Measurements from ENCODE around the gene FRY.

Gene FRY

DNA sequence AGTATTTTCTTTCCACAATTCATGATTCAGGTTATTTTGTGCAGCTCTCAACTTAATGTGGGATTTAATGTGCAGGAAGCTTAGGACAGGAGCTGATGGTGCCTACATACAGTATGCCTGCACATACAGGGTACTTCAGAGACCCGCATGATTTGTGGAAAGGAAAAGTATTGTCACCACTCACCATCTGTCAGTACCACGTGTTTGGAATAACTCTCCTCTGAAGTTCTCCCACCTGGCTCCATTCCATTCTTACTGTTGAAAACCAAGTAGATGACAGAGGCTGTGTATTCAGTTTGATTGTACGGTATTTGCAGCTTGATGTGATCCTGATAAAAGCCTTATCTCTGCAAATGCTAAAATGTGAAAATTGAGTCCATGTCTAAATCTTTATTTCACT, 197.9 kb downstream of the FRY start:
- no peak for DNase-seq

DNA sequence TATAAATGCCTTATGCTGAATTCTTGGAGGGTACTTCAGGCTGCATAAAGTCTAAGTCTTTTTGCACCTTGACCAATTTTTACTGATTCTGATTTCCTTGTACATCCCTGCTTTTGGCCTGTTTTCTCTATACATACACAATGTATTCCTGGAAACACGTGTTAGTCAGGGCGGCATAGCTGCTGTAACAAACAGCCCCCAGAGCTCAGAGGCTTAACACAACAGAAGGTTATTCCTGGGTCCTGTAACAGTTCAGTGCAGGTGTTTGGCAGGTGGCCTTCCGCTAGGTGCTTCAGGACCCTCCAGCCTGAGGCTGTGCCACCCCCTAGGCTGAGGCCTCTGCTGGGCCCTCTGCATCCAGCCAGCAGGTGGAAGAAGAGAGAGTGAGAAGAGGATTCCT, 200.7 kb downstream of the FRY start:
- DNase-seq: no peak

DNA sequence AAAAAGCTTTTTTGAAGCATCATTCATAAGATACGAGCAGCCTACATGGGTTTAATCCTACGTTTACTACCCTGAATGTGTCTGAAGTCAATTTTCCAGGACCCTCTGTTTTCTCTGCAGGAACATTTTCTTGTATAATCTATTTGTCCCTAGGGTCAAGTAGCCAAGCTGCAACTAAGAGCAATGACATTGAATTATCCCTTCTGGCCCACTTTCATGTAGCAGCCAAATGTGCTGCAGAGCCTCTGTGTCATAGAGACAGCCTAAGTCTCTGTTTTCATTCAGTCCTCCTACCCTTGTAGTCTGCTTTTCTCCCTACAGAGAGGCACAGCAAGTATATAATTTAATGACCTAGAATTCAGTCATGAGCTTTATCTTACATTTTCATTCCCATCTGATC, 201.5 kb downstream of the FRY start:
- DNase-seq: no peak

DNA sequence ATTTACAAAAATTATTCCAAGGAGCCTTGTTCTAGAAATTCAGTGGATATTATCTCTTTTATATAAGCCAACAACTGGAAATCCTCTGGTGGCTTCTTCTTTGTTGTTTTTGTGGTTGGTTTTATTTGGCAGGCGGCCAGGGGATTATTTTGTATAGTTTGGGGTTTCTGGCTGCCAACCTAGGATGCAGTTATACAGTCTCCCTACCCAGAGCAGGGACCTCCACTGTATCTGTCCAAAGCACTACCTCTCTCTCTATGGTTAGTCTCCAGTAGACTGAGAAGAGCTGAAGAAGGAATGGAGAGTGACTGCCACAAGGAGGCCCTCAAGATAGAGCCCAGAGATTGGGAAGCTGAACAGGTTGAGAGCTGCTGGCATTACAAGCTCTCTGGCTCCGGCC, 203.3 kb downstream of the FRY start:
- no peak for DNase-seq

DNA sequence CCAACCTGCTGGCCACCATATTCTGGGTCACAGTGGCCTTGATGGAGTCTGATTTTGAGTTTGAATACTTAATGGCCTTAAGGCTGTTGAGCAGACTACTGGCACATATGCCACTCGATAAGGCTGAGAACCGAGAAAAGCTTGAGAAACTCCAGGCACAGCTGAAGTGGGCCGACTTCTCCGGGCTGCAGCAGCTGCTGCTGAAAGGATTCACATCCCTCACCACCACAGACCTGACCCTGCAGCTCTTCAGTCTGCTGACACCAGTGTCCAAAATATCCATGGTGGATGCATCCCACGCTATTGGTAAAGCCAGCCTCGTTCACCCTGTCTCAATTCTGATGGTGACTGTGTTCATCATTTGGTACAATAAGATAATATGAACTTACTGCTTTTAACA, 206.1 kb downstream of the FRY start:
- no peak for DNase-seq

DNA sequence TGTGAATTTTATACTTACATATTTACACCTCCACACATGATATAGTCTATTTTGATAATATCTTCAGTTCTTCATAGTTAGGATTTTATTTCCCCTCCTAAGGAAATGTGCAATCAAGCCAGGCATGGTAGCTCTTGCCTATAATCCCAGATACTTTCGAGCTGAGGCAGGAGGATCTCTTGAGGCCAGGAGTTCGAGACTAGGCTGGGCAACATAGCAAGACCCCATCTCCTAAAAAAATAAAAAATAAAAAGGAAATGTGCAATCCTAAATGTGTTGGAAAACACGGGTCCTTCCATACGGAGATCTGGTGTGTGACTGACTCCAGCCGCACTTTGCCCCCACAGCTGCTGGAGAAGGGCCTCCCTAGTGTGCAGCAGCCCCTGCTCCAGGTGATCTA, 212.1 kb downstream of the FRY start:
- no peak for DNase-seq

DNA sequence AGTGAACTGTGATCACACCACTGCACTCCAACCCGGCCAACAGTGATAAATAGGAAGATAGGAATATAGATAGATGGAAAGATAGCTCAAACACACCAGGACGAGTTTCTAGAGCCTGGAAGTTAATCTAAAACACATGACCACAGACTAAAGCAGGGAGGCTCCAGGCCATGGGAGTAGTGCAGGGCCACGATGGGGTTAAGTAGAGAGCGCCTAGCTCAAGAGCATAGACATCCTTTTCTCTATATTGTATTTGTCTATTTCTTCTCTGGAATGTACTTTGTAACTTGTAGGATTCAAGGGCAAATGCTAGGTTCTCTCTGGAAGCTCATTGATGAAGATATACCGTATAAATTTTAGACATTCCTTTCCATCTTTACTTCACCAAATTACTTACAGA, 214.0 kb downstream of the FRY start:
- DNase-seq: no peak

DNA sequence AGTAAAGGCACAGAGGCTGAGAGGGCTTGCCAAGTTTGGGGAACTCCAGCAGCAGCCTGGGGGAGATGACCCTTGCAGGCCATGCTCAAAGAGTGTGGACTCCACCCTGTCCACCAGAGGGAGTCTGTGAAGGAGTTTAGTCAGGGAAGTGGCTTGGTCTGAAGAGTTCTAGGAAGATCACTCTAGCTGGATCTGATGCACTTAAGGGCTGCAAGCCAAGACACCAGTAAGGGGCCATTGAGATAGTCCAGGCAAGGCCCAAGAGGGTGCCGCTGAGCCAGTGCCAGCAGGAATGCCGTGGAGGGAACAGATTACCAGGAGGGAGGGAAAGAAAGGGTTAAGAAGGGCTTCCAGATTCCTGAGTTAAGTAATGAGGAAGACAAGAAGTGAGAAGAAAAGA, 214.9 kb downstream of the FRY start:
- DNase-seq: peak; percentile 65

DNA sequence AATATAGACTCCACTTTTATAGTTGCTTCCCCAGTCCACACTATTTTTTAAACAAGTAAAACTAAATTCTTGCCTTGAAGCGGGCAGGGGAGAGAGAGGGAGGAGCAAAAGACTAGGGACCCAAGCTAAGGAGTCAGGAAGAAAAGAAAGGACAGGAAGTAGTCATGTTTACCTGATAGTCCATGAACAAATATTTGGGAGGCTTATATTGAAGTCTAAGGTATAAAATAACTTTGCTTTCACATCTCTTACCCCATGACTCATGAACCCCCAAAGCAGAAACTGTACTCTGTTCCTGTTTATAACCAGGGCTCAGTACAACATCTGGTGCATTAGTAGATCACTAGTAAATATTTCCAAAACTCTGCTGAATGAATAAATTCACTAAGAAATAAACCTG, 216.3 kb downstream of the FRY start:
- DNase-seq: no peak

DNA sequence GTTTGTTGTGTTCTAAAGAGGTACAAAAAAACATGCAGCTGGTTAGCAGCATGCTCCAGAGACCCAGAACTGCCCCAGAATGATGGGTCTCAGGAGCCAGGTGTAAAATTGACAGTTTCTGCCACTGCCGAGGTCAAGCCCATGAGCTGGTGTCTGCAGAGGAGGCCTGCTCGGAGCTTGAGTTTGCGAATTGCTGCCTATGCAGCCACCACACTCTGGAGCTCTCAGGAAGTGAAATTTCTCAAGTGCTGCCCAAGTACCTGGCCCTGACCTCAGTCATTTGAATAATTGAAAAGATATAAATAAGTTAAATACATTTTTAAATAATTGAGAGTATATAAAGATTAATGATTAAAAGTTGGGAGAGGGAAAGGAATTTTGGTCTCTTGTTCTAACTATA, 217.2 kb downstream of the FRY start:
- DNase-seq: no peak

DNA sequence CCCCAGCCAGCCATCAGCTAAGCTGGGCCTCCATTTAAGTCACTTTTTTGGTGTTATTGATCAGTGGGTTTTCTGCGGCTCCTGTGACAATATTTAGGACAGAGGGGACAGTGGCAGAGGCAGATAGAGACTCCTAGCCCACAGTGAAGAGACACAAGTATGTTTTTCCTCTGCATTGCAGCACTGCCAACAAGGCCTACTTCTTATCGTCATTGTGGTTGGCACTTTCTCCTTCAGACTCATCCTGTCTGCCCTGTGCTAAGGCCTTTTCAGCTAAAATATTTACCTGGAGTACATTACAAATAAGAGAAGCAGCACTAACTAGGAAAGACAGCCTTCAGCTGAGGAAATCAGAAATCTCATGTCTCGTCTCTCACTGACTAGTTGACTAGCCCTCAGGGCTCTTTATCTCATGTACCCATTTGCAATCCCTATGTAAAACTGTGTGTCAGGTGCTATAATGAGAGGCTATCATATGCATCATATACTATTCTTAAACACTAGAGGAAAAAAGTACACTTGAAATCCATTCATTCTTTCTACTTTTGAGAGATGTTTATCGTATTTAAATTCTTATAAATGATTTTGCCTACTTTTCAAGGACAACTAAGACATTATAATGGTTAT, 221.4 kb downstream of the FRY start:
- no peak for DNase-seq

DNA sequence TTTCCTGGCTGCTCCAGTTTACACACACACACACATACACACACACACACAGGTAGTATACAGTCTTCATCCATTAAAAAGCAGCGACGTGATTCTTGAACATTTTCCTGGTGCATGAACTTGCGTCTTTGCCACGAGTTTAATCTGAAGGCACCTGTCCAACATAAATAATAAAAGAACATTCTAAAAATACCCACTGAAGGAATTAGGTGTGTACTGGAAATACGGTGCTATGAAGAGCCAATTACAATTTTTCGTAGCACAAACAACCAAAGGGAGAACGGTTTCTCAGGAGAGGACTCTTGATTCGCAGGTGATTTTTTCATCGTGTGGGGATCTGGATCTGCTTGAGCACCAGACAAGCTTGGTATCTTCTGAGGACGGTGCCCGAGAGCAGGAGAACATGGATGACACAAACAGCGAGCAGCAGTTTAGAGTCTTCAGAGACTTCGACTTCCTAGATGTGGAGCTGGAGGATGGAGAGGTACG, 222.4 kb downstream of the FRY start:
- DNase-seq: no peak

DNA sequence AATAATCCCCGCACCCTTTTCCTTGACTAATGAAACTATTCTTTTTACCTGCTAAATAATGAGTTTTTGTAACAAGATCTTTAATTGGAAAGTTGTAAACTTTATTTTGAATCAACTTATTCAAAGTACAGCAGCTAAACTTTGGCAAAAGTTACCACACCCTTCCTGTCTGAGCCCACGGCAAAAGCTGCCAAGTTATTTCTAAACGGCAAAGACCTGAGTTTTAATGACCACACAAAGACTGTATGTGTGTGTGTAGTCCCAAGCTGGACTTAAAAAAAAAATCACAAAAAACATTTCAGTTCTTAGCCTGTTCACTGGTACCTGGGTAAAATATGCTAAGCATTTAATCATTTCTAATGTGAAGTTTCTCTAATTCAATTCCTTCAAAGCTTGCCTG, 222.8 kb downstream of the FRY start:
- DNase-seq: no peak

DNA sequence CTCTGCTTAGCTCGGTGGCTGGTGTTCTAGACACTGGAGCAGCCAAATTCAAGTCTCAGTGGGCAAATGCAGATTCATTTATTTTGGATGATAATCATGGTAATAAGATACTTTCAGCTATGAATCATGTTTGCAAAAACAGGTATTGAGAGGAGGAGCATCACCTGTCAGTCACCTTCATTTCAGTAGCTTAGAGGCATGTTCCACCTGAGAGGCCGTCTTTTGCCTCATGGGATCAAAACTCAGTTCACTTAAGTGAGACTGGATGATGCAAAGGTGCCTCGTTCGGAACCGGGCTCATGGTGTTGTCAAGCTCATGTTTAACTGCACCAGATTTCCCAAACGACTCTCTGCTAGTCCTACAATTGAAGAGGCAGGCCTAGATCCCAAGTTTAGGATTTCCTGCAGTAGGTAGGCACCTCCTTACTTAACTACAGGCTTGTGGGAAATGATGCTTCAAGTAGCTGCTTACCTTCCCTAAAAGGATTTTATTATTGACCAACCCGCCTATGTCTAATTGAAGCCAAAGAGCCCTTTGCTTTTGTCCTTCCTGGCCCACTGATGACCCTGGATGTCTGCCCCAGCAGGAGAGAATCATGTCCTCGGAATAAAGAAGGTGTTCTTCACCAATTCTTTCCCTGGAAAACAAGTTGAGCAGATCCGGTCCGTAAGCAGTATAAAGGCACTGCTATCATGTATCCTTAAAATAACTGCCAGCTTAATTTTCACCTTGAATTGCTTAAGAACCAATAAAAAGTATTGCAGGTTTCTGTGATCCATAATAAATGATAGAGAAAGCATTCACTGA, 223.5 kb downstream of the FRY start:
- no peak for DNase-seq

DNA sequence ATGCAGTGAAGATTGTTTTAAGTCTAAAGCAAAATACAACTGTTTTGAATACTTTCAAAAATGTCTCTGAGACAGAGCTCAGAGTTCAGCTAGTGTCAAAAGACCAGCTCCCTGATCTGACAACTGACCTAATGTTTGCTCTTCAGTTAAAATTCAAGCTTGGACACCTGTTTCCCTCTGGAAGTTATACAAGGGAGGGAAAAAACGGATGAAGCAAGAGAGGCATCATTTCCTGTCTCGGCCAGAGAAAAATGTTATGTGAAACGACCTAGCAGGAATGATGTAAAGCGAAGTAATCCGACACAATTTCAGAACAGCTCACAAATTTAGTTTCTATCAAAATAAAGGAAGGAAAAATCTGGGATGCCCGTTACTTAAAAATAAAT, 224.1 kb downstream of the FRY start:
- DNase-seq: no peak

DNA sequence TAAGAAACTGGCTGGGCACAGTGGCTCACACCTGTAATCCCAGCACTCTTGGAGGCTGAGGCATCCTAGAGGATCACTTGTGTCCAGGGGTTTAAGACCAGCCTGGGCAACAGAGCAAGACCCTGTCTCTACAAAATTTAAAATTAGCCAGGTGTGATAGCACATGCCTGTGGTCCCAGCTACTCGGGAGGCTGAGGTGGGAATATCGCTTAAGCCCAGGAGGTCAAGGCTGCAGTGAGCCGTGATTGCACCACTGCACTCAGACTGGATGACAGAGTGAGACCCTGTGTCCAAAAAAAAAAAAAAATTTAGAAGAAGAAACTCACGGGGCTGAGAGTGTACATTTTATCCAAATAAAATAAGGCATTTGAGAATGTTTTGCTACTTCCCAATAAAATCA, 224.7 kb downstream of the FRY start:
- no peak for DNase-seq

DNA sequence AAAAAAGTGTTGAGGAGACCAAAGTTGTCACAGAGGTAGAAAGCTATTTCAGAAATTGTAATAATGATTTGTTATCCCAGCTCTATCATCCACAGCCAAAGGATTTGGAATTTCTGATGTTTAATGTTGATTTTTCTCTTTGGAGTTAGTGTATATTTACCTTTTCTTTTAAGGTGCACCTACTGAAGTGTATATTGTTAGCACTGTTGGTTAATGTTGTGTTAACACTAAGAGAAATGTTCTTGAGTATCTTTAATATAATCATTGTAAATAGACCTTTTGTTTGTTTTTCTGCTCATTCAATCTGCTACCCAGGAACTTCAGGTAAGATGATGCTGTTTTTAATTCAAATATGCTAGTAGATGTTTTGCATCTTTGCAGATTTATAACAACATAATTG, 226.1 kb downstream of the FRY start:
- no peak for DNase-seq

DNA sequence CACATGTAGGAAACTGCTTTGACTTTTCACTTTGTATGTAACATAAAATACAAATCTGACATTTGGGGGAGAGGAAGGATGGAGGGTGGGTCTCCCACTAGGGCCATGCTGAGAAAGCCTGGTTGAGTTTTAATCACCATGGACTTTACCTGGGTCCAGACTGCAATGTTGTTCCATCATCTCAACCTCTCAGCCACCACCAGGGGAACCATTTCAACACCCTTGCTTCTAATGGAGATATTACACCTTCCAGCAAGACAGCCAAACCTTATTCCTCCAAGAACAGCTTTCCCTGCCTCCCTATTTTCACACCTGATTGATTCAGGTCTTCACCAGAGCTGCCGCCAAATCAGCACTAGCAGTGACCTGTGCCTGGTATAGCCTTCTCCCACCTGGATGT, 227.5 kb downstream of the FRY start:
- DNase-seq: no peak

DNA sequence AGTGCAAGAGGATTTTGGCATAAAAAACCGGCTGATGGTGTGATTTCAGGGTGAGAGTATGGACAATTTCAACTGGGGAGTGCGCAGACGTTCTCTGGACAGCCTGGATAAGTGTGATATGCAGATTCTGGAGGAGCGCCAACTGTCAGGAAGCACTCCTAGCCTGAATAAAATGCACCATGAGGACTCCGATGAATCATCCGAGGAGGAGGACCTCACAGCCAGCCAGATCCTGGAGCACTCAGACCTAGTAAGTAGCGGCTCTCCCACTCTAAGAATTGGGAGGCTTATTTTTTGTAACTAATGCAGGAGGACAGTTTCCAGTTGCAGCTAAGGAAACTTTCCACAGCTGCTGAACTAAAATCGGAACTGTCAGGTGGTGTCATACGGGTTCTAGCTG, 230.0 kb downstream of the FRY start:
- DNase-seq: no peak

DNA sequence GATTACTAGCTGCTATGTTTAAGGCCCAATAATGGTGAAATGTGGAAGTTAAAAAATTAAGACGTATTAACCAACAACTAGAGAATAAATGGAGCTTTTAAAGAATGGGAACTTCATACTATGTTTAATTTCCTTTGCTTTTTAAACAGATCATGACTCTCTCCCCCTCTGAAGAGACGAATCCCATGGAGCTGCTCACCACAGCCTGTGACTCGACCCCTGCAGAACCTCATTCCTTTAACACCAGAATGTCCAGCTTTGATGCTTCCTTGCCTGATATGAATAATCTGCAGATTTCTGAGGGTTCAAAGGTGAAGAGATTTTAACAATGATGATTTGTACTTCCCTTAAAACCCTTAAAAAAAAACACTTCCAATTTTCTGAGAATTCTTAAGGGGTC, 230.6 kb downstream of the FRY start:
- no peak for DNase-seq

DNA sequence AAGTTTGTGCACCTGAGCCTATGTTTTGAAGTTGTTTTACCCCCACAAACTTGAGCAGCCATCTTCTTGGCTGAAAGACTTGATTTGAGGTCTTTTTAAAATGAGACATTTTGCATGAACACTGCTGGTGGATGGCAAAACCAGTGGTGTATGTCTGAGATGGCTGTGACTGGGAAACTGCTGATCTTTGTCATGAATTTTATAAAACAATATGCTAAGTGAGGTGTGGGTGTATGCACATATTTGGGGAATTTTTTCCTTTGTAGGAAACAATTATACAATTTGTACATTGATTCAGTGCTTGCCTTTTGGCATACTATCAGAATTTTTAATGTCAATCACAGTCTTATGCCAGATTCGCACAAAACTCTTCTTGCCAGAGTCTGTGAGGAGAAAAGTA, 231.0 kb downstream of the FRY start:
- DNase-seq: no peak

DNA sequence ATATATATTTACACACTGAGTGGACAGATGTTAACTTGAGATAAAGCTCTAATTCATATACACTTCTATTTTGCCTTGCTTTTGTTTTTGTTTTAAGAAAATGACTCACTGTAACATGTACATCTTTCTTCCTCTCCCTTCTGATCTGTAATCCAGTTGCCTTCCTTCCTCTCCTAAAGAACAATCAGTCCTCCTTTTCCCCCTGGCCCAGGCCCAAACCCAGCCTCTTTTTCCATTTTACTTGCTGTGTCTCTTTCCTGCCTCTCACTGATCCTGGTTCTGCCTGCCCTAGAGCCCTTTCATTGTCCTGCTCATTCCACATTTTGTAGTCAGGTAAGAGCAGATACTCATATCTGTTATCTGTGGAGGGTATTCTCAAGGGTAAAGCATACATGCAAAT, 232.8 kb downstream of the FRY start:
- no peak for DNase-seq

DNA sequence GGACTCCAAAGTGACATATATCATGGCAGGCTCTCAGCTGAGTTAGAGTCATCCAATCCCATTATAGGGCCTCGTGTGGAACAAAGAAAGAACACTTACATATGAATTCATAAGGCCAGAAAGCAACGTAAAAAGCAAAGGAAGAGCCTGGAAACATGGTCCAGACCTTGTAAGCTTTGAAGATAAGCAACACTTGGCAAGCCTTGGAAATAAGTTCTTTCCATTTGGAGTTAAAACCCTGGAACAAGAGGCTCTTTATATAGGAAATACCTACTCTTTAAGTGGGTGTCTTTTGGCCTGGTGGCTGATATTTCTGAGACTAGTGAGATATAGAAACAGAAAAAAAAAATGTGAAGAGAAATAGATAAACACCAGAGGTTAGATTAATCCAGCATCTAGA, 234.2 kb downstream of the FRY start:
- DNase-seq: no peak

DNA sequence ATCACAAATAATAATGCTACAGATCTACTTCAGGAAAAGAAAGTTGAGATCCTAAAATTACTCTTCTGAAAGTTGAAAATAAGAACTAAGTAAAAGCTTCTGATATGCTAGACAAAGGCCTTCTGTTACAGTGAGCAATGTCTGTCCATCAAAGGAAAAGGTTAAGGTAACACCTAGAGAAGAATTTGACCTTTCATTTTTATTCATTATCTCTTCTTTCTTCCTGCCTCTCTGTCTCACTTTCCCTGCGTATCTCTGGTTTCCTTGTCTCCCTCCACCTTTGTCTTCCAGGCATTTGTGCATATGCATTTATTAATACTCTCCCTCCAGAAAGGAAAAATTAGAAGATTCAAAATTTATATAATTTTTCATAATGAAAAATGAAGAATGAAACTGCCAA, 234.6 kb downstream of the FRY start:
- no peak for DNase-seq

DNA sequence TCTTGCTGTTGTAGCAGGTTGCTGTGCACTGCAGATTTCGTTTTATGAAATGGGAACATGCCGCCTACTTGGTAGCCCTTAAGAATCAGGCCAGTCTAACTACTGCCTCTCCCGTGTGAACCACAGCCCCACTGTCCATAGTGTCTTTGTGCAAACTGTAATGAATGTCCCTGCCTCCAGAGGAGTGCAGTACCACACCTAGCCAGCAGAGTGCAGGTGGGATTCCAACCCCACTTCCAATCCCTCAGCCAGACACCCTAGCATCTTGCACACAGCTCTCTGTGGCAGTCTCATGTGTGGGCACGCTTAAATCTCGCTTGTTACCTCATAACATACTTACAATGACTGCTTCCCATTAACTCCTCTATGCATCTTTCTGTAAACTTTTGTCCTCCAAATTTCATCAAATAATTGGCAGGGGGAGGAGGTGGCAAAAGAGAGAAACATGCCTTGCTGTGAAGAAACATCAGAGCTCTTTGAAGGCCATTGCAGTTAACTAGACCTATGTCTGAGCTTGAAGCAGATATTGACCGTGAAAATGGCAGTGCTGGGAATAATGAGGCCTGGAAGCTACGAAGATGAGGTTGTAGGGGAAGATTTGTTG, 236.4 kb downstream of the FRY start:
- DNase-seq: peak; percentile 73
